OCI-LY7 (cell line): ENCODE measurements around the gene CEP170.

ENCODE experiments used
- CTCF ChIP-seq: fragments of 200-600 bp; sonication (generic); conservative IDR thresholded peaks from 2 replicates; pipeline ENCODE4 v1.5.1; 2014; ENCODE audit warnings: mild to moderate bottlenecking, antibody characterized with exemption, low read length, moderate library complexity, mixed read lengths
- EZH2phosphoT487 ChIP-seq: fragments of 200-600 bp; sonication (generic); IDR thresholded peaks from 2 replicates; pipeline ENCODE4 v1.6.1; 2018; ENCODE audit warnings: low read depth, borderline replicate concordance, mild to moderate bottlenecking, mixed run types, antibody characterized with exemption, low read length, moderate library complexity, mixed read lengths

GRCh38 chr1:243294723-243295121, 39.6 kb upstream of the CEP170 start:
- TF ChIP-seq CTCF = no peak
- no peak for TF ChIP-seq EZH2phosphoT487
